SU-DHL-6 (cell line): Measurements from ENCODE around the gene NAV3.

Experiments
- H2AFZ ChIP-seq: fragments of 200-600 bp; sonication (generic); 2 replicates; pipeline ENCODE4 v1.6.1; 2014; ENCODE audit warnings: low read depth, mild to moderate bottlenecking, moderate library complexity, mixed read lengths, antibody characterized with exemption, low read length; ENCODE audit not compliant: severe bottlenecking
- H3F3A ChIP-seq: fragments of 200-600 bp; shearing (Covaris generic); 2 replicates; pipeline ENCODE4 v1.6.0; 2016; ENCODE audit warnings: antibody characterized with exemption, mild to moderate bottlenecking; ENCODE audit not compliant: insufficient read depth
- H3K27ac ChIP-seq: fragments of 200-600 bp; sonication (generic); 2 replicates; pipeline ENCODE4 v1.5.1; 2016; ENCODE audit warnings: low read depth, mild to moderate bottlenecking, low read length, moderate library complexity, mixed read lengths
- H3K27me3 ChIP-seq: fragments of 200-600 bp; sonication (generic), shearing (Covaris generic); 2 replicates; pipeline ENCODE4 v1.6.0; 2014; ENCODE audit warnings: mild to moderate bottlenecking, low read length
- H3K36me3 ChIP-seq: fragments of 200-600 bp; sonication (generic); 2 replicates; pipeline ENCODE4 v1.6.1; 2014; ENCODE audit warnings: mild to moderate bottlenecking, low read length, mixed read lengths
- H3K4me2 ChIP-seq: fragments of 300-600, 200-600 bp; shearing (Covaris generic), sonication (generic); 2 replicates; pipeline ENCODE4 v1.6.0; 2014; ENCODE audit warnings: low read length, low read depth, mild to moderate bottlenecking; ENCODE audit not compliant: poor library complexity, severe bottlenecking
- H3K4me3 ChIP-seq: fragments of 200-600 bp; sonication (generic); 2 replicates; pipeline ENCODE4 v1.5.1; 2014; ENCODE audit warnings: antibody characterized with exemption, low read length, mild to moderate bottlenecking, mixed read lengths; ENCODE audit not compliant: insufficient read depth, poor library complexity, severe bottlenecking
- H3K79me2 ChIP-seq: fragments of 200-600 bp; sonication (generic); 2 replicates; pipeline ENCODE4 v1.6.1; 2014; ENCODE audit warnings: mild to moderate bottlenecking, low read length, moderate library complexity; ENCODE audit not compliant: insufficient read depth
- H3K9ac ChIP-seq: fragments of 200-600 bp; sonication (generic); 2 replicates; pipeline ENCODE4 v1.7.0; 2014; ENCODE audit warnings: mild to moderate bottlenecking, low read length
- H3K9me2 ChIP-seq: fragments of 200-600 bp; sonication (generic); replicated peaks from 2 replicates; pipeline ENCODE4 v1.6.1; 2014; ENCODE audit warnings: low read length; ENCODE audit not compliant: insufficient read depth
- H3K9me3 ChIP-seq: fragments of 200-600 bp; sonication (generic); 2 replicates; pipeline ENCODE4 v1.6.1; 2014; ENCODE audit warnings: low read length, mixed read lengths; ENCODE audit not compliant: insufficient read depth
- H4K20me1 ChIP-seq: fragments of 200-600 bp; sonication (generic); 2 replicates; pipeline ENCODE4 v1.6.1; 2014; ENCODE audit warnings: low read depth, mild to moderate bottlenecking, antibody characterized with exemption, low read length, moderate library complexity, mixed read lengths
- EZH2phosphoT487 ChIP-seq: fragments of 200-600 bp; sonication (generic), shearing (Covaris generic); conservative IDR thresholded peaks from 2 replicates; pipeline ENCODE4 v1.6.1; 2018; ENCODE audit warnings: mild to moderate bottlenecking, antibody characterized with exemption, low read length, moderate library complexity, mixed read lengths
- TF ChIP-seq, protein P1 (sequence below): fragments of 200-600 bp; sonication (generic); IDR thresholded peaks from one replicate; pipeline ENCODE4 v1.5.1; 2017; ENCODE audit warnings: antibody characterized with exemption, mild to moderate bottlenecking, low read length, moderate library complexity; ENCODE audit not compliant: insufficient read depth, poor library complexity, severe bottlenecking

The NAV3 gene

GRCh38 chr12:77965790-77966189 lies 135.1 kb downstream of the NAV3 start:
- no peak overlapping the region for H3K4me2 ChIP-seq
- H3F3A ChIP-seq: no peaks in the 10 kb centered on the region
- no peaks in the 10 kb centered on the region for H4K20me1 ChIP-seq
- no peak overlapping the region for H3K4me3 ChIP-seq
- no peaks in the 10 kb centered on the region for H3K27me3 ChIP-seq
- no peaks in the 10 kb centered on the region for H3K36me3 ChIP-seq
- H3K9ac ChIP-seq: no peak overlapping the region
- no peaks in the 10 kb centered on the region for H3K9me2 ChIP-seq
- TF ChIP-seq, protein P1, sequence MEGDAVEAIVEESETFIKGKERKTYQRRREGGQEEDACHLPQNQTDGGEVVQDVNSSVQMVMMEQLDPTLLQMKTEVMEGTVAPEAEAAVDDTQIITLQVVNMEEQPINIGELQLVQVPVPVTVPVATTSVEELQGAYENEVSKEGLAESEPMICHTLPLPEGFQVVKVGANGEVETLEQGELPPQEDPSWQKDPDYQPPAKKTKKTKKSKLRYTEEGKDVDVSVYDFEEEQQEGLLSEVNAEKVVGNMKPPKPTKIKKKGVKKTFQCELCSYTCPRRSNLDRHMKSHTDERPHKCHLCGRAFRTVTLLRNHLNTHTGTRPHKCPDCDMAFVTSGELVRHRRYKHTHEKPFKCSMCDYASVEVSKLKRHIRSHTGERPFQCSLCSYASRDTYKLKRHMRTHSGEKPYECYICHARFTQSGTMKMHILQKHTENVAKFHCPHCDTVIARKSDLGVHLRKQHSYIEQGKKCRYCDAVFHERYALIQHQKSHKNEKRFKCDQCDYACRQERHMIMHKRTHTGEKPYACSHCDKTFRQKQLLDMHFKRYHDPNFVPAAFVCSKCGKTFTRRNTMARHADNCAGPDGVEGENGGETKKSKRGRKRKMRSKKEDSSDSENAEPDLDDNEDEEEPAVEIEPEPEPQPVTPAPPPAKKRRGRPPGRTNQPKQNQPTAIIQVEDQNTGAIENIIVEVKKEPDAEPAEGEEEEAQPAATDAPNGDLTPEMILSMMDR: no peak
- TF ChIP-seq EZH2phosphoT487: no peak
- H3K79me2 ChIP-seq: no peaks in the 10 kb centered on the region
- no peak overlapping the region for H3K27ac ChIP-seq
- no peak overlapping the region for H2AFZ ChIP-seq
- H3K9me3 ChIP-seq: no peaks in the 10 kb centered on the region

DNA sequence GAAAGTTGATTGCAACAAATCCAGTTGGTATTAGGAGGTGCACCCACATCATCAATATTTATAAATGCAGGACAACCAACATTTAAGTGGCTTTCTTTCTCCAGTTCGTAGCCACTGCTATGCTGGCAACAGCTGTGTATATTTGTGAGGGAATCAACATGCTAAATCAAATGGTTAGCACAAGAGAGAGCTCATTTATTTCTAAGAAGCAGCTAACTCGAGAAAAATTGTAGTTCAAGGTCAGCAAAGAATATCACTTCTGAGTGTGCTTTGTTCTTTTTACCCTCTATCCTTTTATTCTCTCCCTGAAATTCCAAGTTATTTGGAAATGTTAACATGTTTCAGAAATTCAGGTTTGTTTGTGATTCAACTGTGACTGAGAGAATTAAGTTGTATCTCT lies 137.3 kb downstream of the NAV3 start:
- Histone ChIP-seq H3F3A (no peaks in the 10 kb centered on the region), H4K20me1 (no peaks in the 10 kb centered on the region), H3K79me2 (no peaks in the 10 kb centered on the region), H3K36me3 (no peaks in the 10 kb centered on the region), H2AFZ (no peak overlapping the region), H3K27me3 (no peaks in the 10 kb centered on the region), H3K4me2 (no peak overlapping the region), H3K9me3 (no peaks in the 10 kb centered on the region), H3K9ac (no peak overlapping the region), H3K9me2 (no peaks in the 10 kb centered on the region), H3K27ac (no peak overlapping the region), H3K4me3 (no peak overlapping the region)
- TF ChIP-seq EZH2phosphoT487: no peak

DNA sequence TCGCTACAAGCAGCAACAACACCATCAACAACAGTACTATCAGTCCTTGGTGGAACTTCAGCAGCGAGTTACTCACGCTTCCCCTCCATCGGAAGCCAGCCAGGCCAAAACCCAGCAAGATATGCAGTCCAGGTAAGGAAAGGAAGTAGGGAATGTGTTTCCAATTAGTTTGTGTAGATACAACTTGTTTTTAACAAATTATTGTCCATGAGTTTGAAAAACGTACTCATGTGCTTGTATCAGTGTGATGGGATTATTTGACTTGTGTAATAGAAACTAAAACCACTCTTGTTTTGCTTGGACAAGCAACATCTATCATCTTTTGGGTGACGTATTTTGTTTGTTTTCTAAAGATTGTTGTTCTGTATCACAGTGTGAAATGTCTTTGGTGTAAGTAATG lies 137.9 kb downstream of the NAV3 start:
- no peaks in the 10 kb centered on the region; the same call in 1 of the 2 replicates for H3K27me3 ChIP-seq
- no peaks in the 10 kb centered on the region for H3K36me3 ChIP-seq
- no peak overlapping the region for H3K9ac ChIP-seq
- no peak overlapping the region for H3K27ac ChIP-seq
- no peaks in the 10 kb centered on the region for H4K20me1 ChIP-seq
- TF ChIP-seq, protein P1: no peak
- TF ChIP-seq EZH2phosphoT487: no peak
- H3K4me2 ChIP-seq: no peak overlapping the region
- no peak overlapping the region for H3K4me3 ChIP-seq
- no peaks in the 10 kb centered on the region for H3K9me3 ChIP-seq
- H3K79me2 ChIP-seq: no peaks in the 10 kb centered on the region
- H2AFZ ChIP-seq: no peak overlapping the region
- H3F3A ChIP-seq: no peaks in the 10 kb centered on the region
- no peaks in the 10 kb centered on the region for H3K9me2 ChIP-seq

DNA sequence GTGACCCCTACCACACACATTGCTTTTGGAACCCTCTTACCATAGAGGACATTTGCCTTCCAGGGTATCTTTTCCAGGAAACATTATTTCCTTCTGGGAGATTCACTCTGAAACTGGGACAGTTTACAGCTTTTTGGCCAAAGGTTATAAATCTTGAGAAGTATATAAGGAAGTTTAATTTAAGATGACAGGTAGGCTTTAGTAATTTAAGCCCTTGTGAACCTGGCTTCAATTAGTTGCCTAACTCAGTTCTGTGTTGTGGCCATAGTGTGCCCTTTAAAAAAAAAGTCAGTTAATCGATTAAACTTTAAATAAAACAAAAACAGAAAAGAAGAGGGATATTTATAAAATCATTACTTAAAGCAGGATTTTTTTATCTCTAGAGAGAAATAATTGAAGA lies 142.9 kb downstream of the NAV3 start:
- H3K27me3 ChIP-seq: no peaks in the 10 kb centered on the region; the same call in 1 of the 2 replicates
- no peaks in the 10 kb centered on the region for H3K79me2 ChIP-seq
- no peak overlapping the region for H3K4me2 ChIP-seq
- no peak overlapping the region for H2AFZ ChIP-seq
- no peak overlapping the region for H3K9ac ChIP-seq
- no peaks in the 10 kb centered on the region for H3K9me3 ChIP-seq
- TF ChIP-seq, protein P1: no peak
- TF ChIP-seq EZH2phosphoT487: no peak
- no peaks in the 10 kb centered on the region for H3K9me2 ChIP-seq
- no peak overlapping the region for H3K27ac ChIP-seq
- H3K4me3 ChIP-seq: no peak overlapping the region
- no peaks in the 10 kb centered on the region for H4K20me1 ChIP-seq
- H3K36me3 ChIP-seq: no peaks in the 10 kb centered on the region
- no peaks in the 10 kb centered on the region for H3F3A ChIP-seq
